H9 (cell line): ENCODE results near the gene TRIO. TPM values are rescaled to one million over a fixed set of nuclear protein-coding genes. Genes with fewer than 3 reads are reported as not detected.

ENCODE experiments used
- DNase-seq: peaks from one replicate; pipeline ENCODE4 v3.0.0-alpha.2; 2017
- H2AFZ ChIP-seq: one replicate; pipeline ENCODE4 v1.6.1; 2013; ENCODE audit warnings: mild to moderate bottlenecking, low read length, control low read depth, moderate library complexity
- H2AK5ac ChIP-seq: 2 replicates; pipeline ENCODE4 v1.6.1; 2013; ENCODE audit warnings: low read length, control low read depth, mixed read lengths; ENCODE audit not compliant: insufficient read length
- H2BK120ac ChIP-seq: one replicate; pipeline ENCODE4 v1.6.1; 2013; ENCODE audit warnings: low read depth, mild to moderate bottlenecking, low read length, control low read depth, inconsistent platforms; ENCODE audit not compliant: poor library complexity, severe bottlenecking
- H2BK12ac ChIP-seq: 2 replicates; pipeline ENCODE4 v1.6.1; 2013; ENCODE audit warnings: low read length, control low read depth, mixed read lengths, low read depth; ENCODE audit not compliant: insufficient read length
- H2BK15ac ChIP-seq: 2 replicates; pipeline ENCODE4 v1.6.1; 2013; ENCODE audit warnings: low read depth, low read length, control low read depth
- H2BK20ac ChIP-seq: one replicate; pipeline ENCODE4 v1.6.1; 2013; ENCODE audit warnings: low read depth, mild to moderate bottlenecking, low read length, control low read depth, inconsistent platforms; ENCODE audit not compliant: poor library complexity, severe bottlenecking
- H2BK5ac ChIP-seq: 2 replicates; pipeline ENCODE4 v1.6.1; 2013; ENCODE audit warnings: low read length, control low read depth, mixed read lengths; ENCODE audit not compliant: insufficient read length
- H3K14ac ChIP-seq: 2 replicates; pipeline ENCODE4 v1.6.1; 2013; ENCODE audit warnings: low read length, control low read depth; ENCODE audit not compliant: insufficient read depth
- H3K18ac ChIP-seq: 2 replicates; pipeline ENCODE4 v1.6.1; 2013; ENCODE audit warnings: low read depth, mild to moderate bottlenecking, mixed read lengths, low read length, control low read depth; ENCODE audit not compliant: insufficient read length
- H3K23ac ChIP-seq: 2 replicates; pipeline ENCODE4 v1.6.1; 2013; ENCODE audit warnings: low read length, control low read depth, mixed read lengths, low read depth; ENCODE audit not compliant: insufficient read length
- H3K23me2 ChIP-seq: 2 replicates; pipeline ENCODE4 v1.6.1; 2013; ENCODE audit warnings: low read depth, mild to moderate bottlenecking, mixed read lengths, low read length, control low read depth; ENCODE audit not compliant: insufficient read length, poor library complexity, severe bottlenecking
- H3K27ac ChIP-seq: 2 replicates; pipeline ENCODE4 v1.5.1; 2013; ENCODE audit warnings: low read length, control low read depth, mixed read lengths, low read depth; ENCODE audit not compliant: insufficient read length
- H3K27me3 ChIP-seq: 2 replicates; pipeline ENCODE4 v1.6.1; 2013; ENCODE audit warnings: low read length, control low read depth, inconsistent platforms; ENCODE audit not compliant: insufficient read depth
- H3K4ac ChIP-seq: 2 replicates; pipeline ENCODE4 v1.6.1; 2013; ENCODE audit warnings: low read depth, mild to moderate bottlenecking, control low read depth, inconsistent platforms, low read length, moderate library complexity
- H3K4me1 ChIP-seq: 2 replicates; pipeline ENCODE4 v1.6.1; 2013; ENCODE audit warnings: low read length, control low read depth, inconsistent platforms; ENCODE audit not compliant: insufficient read depth
- H3K4me2 ChIP-seq: 2 replicates; pipeline ENCODE4 v1.6.1; 2013; ENCODE audit warnings: low read length, control low read depth, mixed read lengths; ENCODE audit not compliant: insufficient read length, insufficient read depth
- H3K56ac ChIP-seq: 2 replicates; pipeline ENCODE4 v1.6.1; 2013; ENCODE audit warnings: low read depth, mild to moderate bottlenecking, mixed read lengths, low read length, control low read depth; ENCODE audit not compliant: insufficient read length
- H3K79me1 ChIP-seq: 2 replicates; pipeline ENCODE4 v1.6.1; 2013; ENCODE audit warnings: low read depth, mild to moderate bottlenecking, moderate library complexity, low read length, control low read depth, inconsistent platforms; ENCODE audit not compliant: insufficient read depth, poor library complexity, severe bottlenecking
- H3K79me2 ChIP-seq: 2 replicates; pipeline ENCODE4 v1.6.1; 2013; ENCODE audit warnings: low read length, control low read depth, inconsistent platforms; ENCODE audit not compliant: insufficient read depth
- H3K9ac ChIP-seq: 2 replicates; pipeline ENCODE4 v1.6.1; 2013; ENCODE audit warnings: low read length, control low read depth, mixed read lengths; ENCODE audit not compliant: insufficient read length; ENCODE audit errors: extremely low read depth
- H3K9me3 ChIP-seq: one replicate; pipeline ENCODE4 v1.6.1; 2013; ENCODE audit warnings: low read depth, low read length, inconsistent platforms; ENCODE audit not compliant: control insufficient read depth
- H3T11ph ChIP-seq: one replicate; pipeline ENCODE4 v1.6.1; 2013; ENCODE audit warnings: mild to moderate bottlenecking, low read length, control low read depth, inconsistent platforms
- H4K20me1 ChIP-seq: one replicate; pipeline ENCODE4 v1.6.1; 2013; ENCODE audit not compliant: control insufficient read depth, insufficient read length, insufficient read depth
- H4K5ac ChIP-seq: 2 replicates; pipeline ENCODE4 v1.6.1; 2013; ENCODE audit warnings: low read depth, mild to moderate bottlenecking, mixed read lengths, low read length, control low read depth; ENCODE audit not compliant: insufficient read length
- H4K8ac ChIP-seq: replicated peaks from 2 replicates; pipeline ENCODE4 v1.6.1; 2013; ENCODE audit warnings: low read length, control low read depth, mixed read lengths, low read depth; ENCODE audit not compliant: insufficient read length
- H4K91ac ChIP-seq: 2 replicates; pipeline ENCODE4 v1.6.1; 2013; ENCODE audit warnings: low read depth, mild to moderate bottlenecking, moderate library complexity, mixed read lengths, low read length, control low read depth; ENCODE audit not compliant: insufficient read length
- H3K27ac Mint-ChIP-seq, 3 experiments: 2 replicates in 2 of 3; 3 replicates in 1 of 3; pipeline ENCODE4 v1.8.0; 2020 to 2021; ENCODE audit warnings: mixed read lengths in 3 of 3, mild to moderate bottlenecking in 1 of 3, moderate library complexity in 1 of 3
- H3K27me3 Mint-ChIP-seq: 2 replicates; pipeline ENCODE4 v1.8.0; 2021; ENCODE audit warnings: low read depth, mild to moderate bottlenecking, moderate library complexity, mixed read lengths
- H3K36me3 Mint-ChIP-seq, 3 experiments: 2 replicates in 2 of 3; 3 replicates in 1 of 3; pipeline ENCODE4 v1.8.0; 2020 to 2021; ENCODE audit warnings: low read depth in 3 of 3, mixed read lengths in 3 of 3; ENCODE audit not compliant: insufficient read depth in 1 of 3
- H3K4me1 Mint-ChIP-seq, 2 experiments: 2 replicates each; pipeline ENCODE4 v1.8.0; 2020; ENCODE audit warnings: mixed read lengths in 2 of 2
- H3K4me3 Mint-ChIP-seq, 2 experiments: 2 replicates in 1 of 2; 3 replicates in 1 of 2; pipeline ENCODE4 v1.8.0; 2020 to 2021; ENCODE audit warnings: mild to moderate bottlenecking in 2 of 2, mixed read lengths in 2 of 2, moderate library complexity in 1 of 2
- H3K9me3 Mint-ChIP-seq, 2 experiments: 2 replicates in 1 of 2; 3 replicates in 1 of 2; pipeline ENCODE4 v1.8.0; 2020; ENCODE audit warnings: mild to moderate bottlenecking in 2 of 2, mixed read lengths in 2 of 2, moderate library complexity in 1 of 2
- CTCF ChIP-seq: fragments of 200-600 bp; sonication (generic); conservative IDR thresholded peaks from 3 replicates; pipeline ENCODE4 v1.8.0; 2021; ENCODE audit warnings: antibody characterized with exemption, mild to moderate bottlenecking
- WGBS: extraction: QIAGEN DNeasy Blood & Tissue Kit; methylation state at CpG from one replicate; pipeline ENCODE4 v1.1.7; 2013; ENCODE audit warnings: missing lambda C conversion rate, low lambda C conversion rate, mixed read lengths; ENCODE audit not compliant: insufficient read length; ENCODE audit errors: extremely low coverage; 5-methylcytosine and 5-hydroxymethylcytosine counted together
- total RNA-seq: library from RNA; stranded (reverse); gene quantifications from 2 replicates; pipeline ENCODE4 v1.2.1, GENCODE V29; 2021

The TRIO gene
- total RNA-seq, 1 experiment from 2014 or later: 87.8 TPM

DNA sequence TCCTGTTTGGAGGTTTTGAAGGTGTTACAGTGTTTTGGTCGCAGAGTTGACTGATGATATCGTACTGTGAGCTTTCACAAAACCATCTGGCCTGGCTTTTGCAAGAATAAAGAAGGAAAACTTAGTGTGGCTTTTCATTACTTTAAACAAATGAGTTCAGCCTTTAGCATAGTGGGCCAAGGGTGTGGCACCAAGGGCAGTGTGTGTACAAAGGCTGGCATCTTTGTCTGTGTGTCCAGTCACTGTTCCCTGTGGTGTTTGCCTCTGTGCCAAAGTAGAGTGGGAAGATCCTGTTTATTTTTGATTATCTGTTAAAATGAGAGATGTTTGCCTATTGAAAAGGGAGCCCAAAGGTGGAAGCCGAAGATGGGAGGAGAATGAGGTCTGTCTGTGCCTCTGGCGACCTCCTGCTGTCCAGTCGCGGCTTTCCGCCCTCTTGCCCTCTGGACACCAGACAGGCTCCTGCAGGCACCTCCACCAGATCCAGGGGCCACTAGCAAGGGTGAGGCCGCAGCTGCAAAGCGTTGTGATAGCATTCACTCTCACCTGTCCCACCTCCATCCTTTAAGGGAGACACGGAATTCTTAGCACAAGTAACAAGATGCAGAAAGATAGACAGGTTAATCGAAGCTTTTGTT, 113.7 kb downstream of the TRIO start:
- no peak overlapping the region for H3K4me2 ChIP-seq
- TF ChIP-seq CTCF: no peak
- peaks cover 27% of the 10 kb centered on the region for H3K4me1 ChIP-seq
- no peak overlapping the region for H2AK5ac ChIP-seq
- H2BK120ac ChIP-seq: no peak overlapping the region
- no peaks in the 10 kb centered on the region for H3K9me3 ChIP-seq
- no peak overlapping the region for H2BK15ac ChIP-seq
- no peak overlapping the region for H2BK5ac ChIP-seq
- no peak overlapping the region for H2BK20ac ChIP-seq
- no peak overlapping the region for H3K27ac ChIP-seq
- H3T11ph ChIP-seq: no peak overlapping the region
- no peaks in the 10 kb centered on the region for H3K27me3 ChIP-seq
- H3K18ac ChIP-seq: no peak overlapping the region
- peaks cover 67 to 70% of the 10 kb centered on the region in 2 experiments for H3K4me1 Mint-ChIP-seq
- peaks cover 6 to 11% of the 10 kb centered on the region in 2 experiments; a peak in 4 of 5 replicates for H3K9me3 Mint-ChIP-seq
- WGBS: no CpG with 5 or more reads among the region's 11 CpGs
- H2AFZ ChIP-seq: no peak overlapping the region
- H4K91ac ChIP-seq: no peak overlapping the region
- peaks cover 12% of the 10 kb centered on the region; the same call in 1 of the 2 replicates for H3K79me2 ChIP-seq
- H3K56ac ChIP-seq: no peak overlapping the region
- H4K5ac ChIP-seq: no peak overlapping the region
- H4K20me1 ChIP-seq: no peaks in the 10 kb centered on the region
- no peak overlapping the region for H3K4me3 Mint-ChIP-seq
- peak overlapping the region in 2 of 3 experiments; percentile 22 to 34; a peak in 2 of 7 replicates for H3K27ac Mint-ChIP-seq
- H2BK12ac ChIP-seq: no peak overlapping the region
- no peak overlapping the region for H3K4ac ChIP-seq
- no peak overlapping the region for H3K9ac ChIP-seq
- H4K8ac ChIP-seq: no peak overlapping the region
- no peaks in the 10 kb centered on the region for H3K27me3 Mint-ChIP-seq
- DNase-seq: no peak
- H3K23me2 ChIP-seq: no peaks in the 10 kb centered on the region
- H3K79me1 ChIP-seq: no peaks in the 10 kb centered on the region
- H3K36me3 Mint-ChIP-seq: peaks cover 9 to 12% (median 12%) of the 10 kb centered on the region in 3 experiments; a peak in 6 of 7 replicates
- no peak overlapping the region for H3K23ac ChIP-seq
- no peak overlapping the region for H3K14ac ChIP-seq
